ENCODE data around the gene CA5A.
A peak's percentile ranks its signal among the peaks of the same experiment; 100 is the strongest.
"Not testable (repeated sequence)": the region's sequence is repeated elsewhere in the genome, so short reads cannot be mapped to it uniquely, and the experiment has no call there.

Gene CA5A

GRCh38 chr16:87926246-87927194 is 9.8 kb downstream of the CA5A start:
- DNase-seq (ENCODE audit: low read depth, low spot score), result no peak

GRCh38 chr16:87924811-87925670 is 11.3 kb downstream of the CA5A start:
- DNase-seq (ENCODE audit: low read depth, low spot score), result peak; percentile 20
- no peak overlapping the region for H3K27ac ChIP-seq

More at GRCh38 chr16:87926246-87927194, 9.8 kb downstream of the CA5A start:
- no peak overlapping the region for H3K27ac ChIP-seq

- DNase-seq (ENCODE audit: low read depth, low spot score), result no peak
Measured at GRCh38 chr16:87924041-87924810, 12.1 kb downstream of the CA5A start.

GRCh38 chr16:87922250-87922871 is 14.0 kb downstream of the CA5A start:
- no peak overlapping the region for H3K27ac ChIP-seq
- no peak for DNase-seq (ENCODE audit: low read depth, low spot score)

More at GRCh38 chr16:87924041-87924810, 12.1 kb downstream of the CA5A start:
- no peak overlapping the region for H3K27ac ChIP-seq

GRCh38 chr16:87921236-87921773 is 15.0 kb downstream of the CA5A start:
- H3K27ac ChIP-seq, result no peak overlapping the region
- DNase-seq (ENCODE audit: low read depth, low spot score), result no peak

GRCh38 chr16:87919681-87919994 is 16.7 kb downstream of the CA5A start:
- no peak for DNase-seq (ENCODE audit: low read depth, low spot score)

GRCh38 chr16:87918866-87919680 is 17.3 kb downstream of the CA5A start:
- no peak for DNase-seq (ENCODE audit: low read depth, low spot score)
- no peak overlapping the region for H3K27ac ChIP-seq

More at GRCh38 chr16:87919681-87919994, 16.7 kb downstream of the CA5A start:
- no peak overlapping the region for H3K27ac ChIP-seq

- no peak for DNase-seq (ENCODE audit: low read depth, low spot score)
- no peak overlapping the region for H3K27ac ChIP-seq
Measured at GRCh38 chr16:87918338-87918737, 18.0 kb downstream of the CA5A start.

- H3K27ac ChIP-seq, result no peak overlapping the region
- DNase-seq (ENCODE audit: low read depth, low spot score), result no peak
Measured at GRCh38 chr16:87917503-87917902, 18.8 kb downstream of the CA5A start.

GRCh38 chr16:87914812-87915211 is 21.5 kb downstream of the CA5A start:
- no peak for DNase-seq (ENCODE audit: low read depth, low spot score)
- H3K27ac ChIP-seq, result no peak overlapping the region

GRCh38 chr16:87914021-87914725 is 22.2 kb downstream of the CA5A start:
- not testable (repeated sequence) for H3K27ac ChIP-seq; DNase-seq (ENCODE audit: low read depth, low spot score)

GRCh38 chr16:87912691-87913090 is 23.6 kb downstream of the CA5A start:
- DNase-seq (ENCODE audit: low read depth, low spot score); H3K27ac ChIP-seq: not testable (repeated sequence)

- not testable (repeated sequence) for H3K27ac ChIP-seq; DNase-seq (ENCODE audit: low read depth, low spot score)
Measured at GRCh38 chr16:87911106-87911763, 25.1 kb downstream of the CA5A start.

- DNase-seq (ENCODE audit: low read depth, low spot score); H3K27ac ChIP-seq: not testable (repeated sequence)
Measured at GRCh38 chr16:87909203-87909935, 27.0 kb downstream of the CA5A start.

GRCh38 chr16:87908101-87908500 is 28.2 kb downstream of the CA5A start:
- H3K27ac ChIP-seq; DNase-seq (ENCODE audit: low read depth, low spot score): not testable (repeated sequence)

- not testable (repeated sequence) for DNase-seq (ENCODE audit: low read depth, low spot score); H3K27ac ChIP-seq
Measured at GRCh38 chr16:87905521-87905920, 30.8 kb downstream of the CA5A start.

- H3K27ac ChIP-seq; DNase-seq (ENCODE audit: low read depth, low spot score): not testable (repeated sequence)
Measured at GRCh38 chr16:87904963-87905362, 31.4 kb downstream of the CA5A start.

Measured in epithelial cell of prostate (primary cell).